OCI-LY7 (cell line): Measurements from ENCODE around the gene KCNJ14. TPM values are rescaled to one million over a fixed set of nuclear protein-coding genes. Genes with fewer than 3 reads are reported as not detected.
"Not testable (repeated sequence)": the region's sequence is repeated elsewhere in the genome, so short reads cannot be mapped to it uniquely, and the experiment has no call there.

ENCODE experiments used
- BruUV-seq: library from RNA; stranded (reverse); fragments of 400-500 nt; replicated peaks from 2 replicates; lab custom pipeline; 2021; lab: Mats Ljungman, UMichigan
- CTCF ChIA-PET: fragments of 300-600 bp; sonication (Branson Sonifier 250); formaldehyde crosslinking; loops from one replicate; lab custom pipeline; 2022; ENCODE audit warnings: antibody characterized with exemption; ENCODE audit not compliant: unreplicated experiment; lab: Charles Lee
- POLR2A ChIA-PET: fragments of 300-600 bp; sonication (Branson Sonifier 250); formaldehyde crosslinking; loops from one replicate; lab custom pipeline; 2022; ENCODE audit warnings: antibody characterized with exemption; lab: Charles Lee
- DNase-seq: peaks from one replicate; pipeline ENCODE4 v3.0.0-alpha.2; 2015; ENCODE audit warnings: low spot score
- H2AFZ ChIP-seq: fragments of 200-600 bp; sonication (generic), shearing (Covaris generic); 2 replicates; pipeline ENCODE4 v1.6.1; 2014; ENCODE audit warnings: mild to moderate bottlenecking, antibody characterized with exemption, low read length, moderate library complexity
- H3K27ac ChIP-seq: fragments of 200-600 bp; sonication (generic); 2 replicates; pipeline ENCODE4 v1.5.1; 2014; ENCODE audit warnings: mixed run types, low read depth, mild to moderate bottlenecking, moderate library complexity, low read length, inconsistent platforms; ENCODE audit not compliant: poor library complexity, severe bottlenecking
- H3K36me3 ChIP-seq: fragments of 200-600 bp; sonication (generic); 2 replicates; pipeline ENCODE4 v1.6.1; 2014; ENCODE audit warnings: mild to moderate bottlenecking, antibody characterized with exemption, low read length, moderate library complexity, mixed read lengths; ENCODE audit not compliant: insufficient read depth
- H3K4me1 ChIP-seq: fragments of 200-600 bp; sonication (generic); 2 replicates; pipeline ENCODE4 v1.5.1; 2014; ENCODE audit warnings: mild to moderate bottlenecking, low read length; ENCODE audit not compliant: insufficient read depth, poor library complexity, severe bottlenecking
- H3K4me2 ChIP-seq: fragments of 200-600 bp; sonication (generic); 2 replicates; pipeline ENCODE4 v1.6.1; 2014; ENCODE audit warnings: mild to moderate bottlenecking, low read length
- H3K4me3 ChIP-seq: fragments of 200-600 bp; sonication (generic); 2 replicates; pipeline ENCODE4 v1.5.1; 2014; ENCODE audit warnings: mild to moderate bottlenecking, low read depth, low read length; ENCODE audit not compliant: poor library complexity, severe bottlenecking
- H3K79me2 ChIP-seq: fragments of 200-600 bp; sonication (generic); 2 replicates; pipeline ENCODE4 v1.6.1; 2016; ENCODE audit warnings: low read depth, mild to moderate bottlenecking, low read length, moderate library complexity, mixed read lengths; ENCODE audit not compliant: insufficient read depth
- H3K9me2 ChIP-seq: fragments of 200-600 bp; sonication (generic); 2 replicates; pipeline ENCODE4 v1.6.1; 2016; ENCODE audit warnings: mild to moderate bottlenecking, low read length, mixed read lengths; ENCODE audit not compliant: insufficient read depth
- H3K9me3 ChIP-seq: fragments of 200-600 bp; sonication (generic); 2 replicates; pipeline ENCODE4 v1.6.1; 2014; ENCODE audit warnings: mild to moderate bottlenecking, mixed run types, low read length, mixed read lengths
- H4K20me1 ChIP-seq: fragments of 200-600 bp; sonication (generic); 2 replicates; pipeline ENCODE4 v1.6.1; 2014; ENCODE audit warnings: mild to moderate bottlenecking, antibody characterized with exemption, low read length, moderate library complexity, mixed read lengths; ENCODE audit not compliant: insufficient read depth
- EZH2phosphoT487 ChIP-seq: fragments of 200-600 bp; sonication (generic); IDR thresholded peaks from 2 replicates; pipeline ENCODE4 v1.6.1; 2018; ENCODE audit warnings: low read depth, borderline replicate concordance, mild to moderate bottlenecking, mixed run types, antibody characterized with exemption, low read length, moderate library complexity, mixed read lengths
- intact Hi-C: fragments of 100-400 bp; cut with micrococcal nuclease; formaldehyde crosslinking; loops from one replicate; pipeline ENCODE4 v1.10.0; 2022; ENCODE audit not compliant: unreplicated experiment
- total RNA-seq, 2 experiments: library from RNA; depleted of rRNA in 1 of 2; stranded (reverse); fragments of >200 nt in 1 of 2; shearing (Covaris generic) in 1 of 2; gene quantifications; 2 replicates each; pipeline ENCODE4 v1.2.3, GENCODE V29; 2014 to 2022
- TF ChIP-seq, protein P1 (sequence below): fragments of 200-600 bp; sonication (generic); conservative IDR thresholded peaks from 2 replicates; pipeline ENCODE4 v1.5.1; 2014; ENCODE audit warnings: mild to moderate bottlenecking, antibody characterized with exemption, low read length, moderate library complexity, mixed read lengths

KCNJ14 gene
- total RNA-seq, 2 experiments from 2014 or later, result 0.85 to 2.6 TPM

DNA sequence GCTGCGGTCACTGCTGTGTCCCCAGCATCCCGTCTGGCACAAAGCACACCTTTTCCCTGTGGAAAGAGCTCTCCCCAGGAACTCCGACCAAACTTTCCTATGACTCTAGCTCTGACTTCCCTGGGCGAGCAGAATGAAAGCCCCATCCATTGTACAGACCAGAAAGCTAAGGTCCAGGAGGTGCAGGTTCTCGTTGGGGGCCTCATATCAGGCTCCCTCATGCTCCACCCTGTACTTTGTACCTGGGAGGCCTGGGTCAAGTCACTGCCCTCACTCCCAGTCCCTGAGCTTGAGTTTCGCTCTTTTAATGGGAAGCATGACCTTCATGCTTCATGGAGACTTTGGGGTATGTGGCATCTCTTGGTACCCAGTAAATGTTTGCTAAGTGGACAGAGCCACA, 32.2 kb downstream of the KCNJ14 start:
- H3K9me3 ChIP-seq, result no peaks in the 10 kb centered on the region
- ChIA-PET CTCF (no interaction called here), POLR2A (interaction anchor here (0.6 to 0.7 kb wide), 2 partner anchors 93 to 178 kb away, joined by 3 read pairs; no protein-coding TSS in a partner anchor)
- H3K27ac ChIP-seq, result no peak overlapping the region
- H3K9me2 ChIP-seq, result no peaks in the 10 kb centered on the region
- no peak for TF ChIP-seq EZH2phosphoT487
- TF ChIP-seq, protein P1, sequence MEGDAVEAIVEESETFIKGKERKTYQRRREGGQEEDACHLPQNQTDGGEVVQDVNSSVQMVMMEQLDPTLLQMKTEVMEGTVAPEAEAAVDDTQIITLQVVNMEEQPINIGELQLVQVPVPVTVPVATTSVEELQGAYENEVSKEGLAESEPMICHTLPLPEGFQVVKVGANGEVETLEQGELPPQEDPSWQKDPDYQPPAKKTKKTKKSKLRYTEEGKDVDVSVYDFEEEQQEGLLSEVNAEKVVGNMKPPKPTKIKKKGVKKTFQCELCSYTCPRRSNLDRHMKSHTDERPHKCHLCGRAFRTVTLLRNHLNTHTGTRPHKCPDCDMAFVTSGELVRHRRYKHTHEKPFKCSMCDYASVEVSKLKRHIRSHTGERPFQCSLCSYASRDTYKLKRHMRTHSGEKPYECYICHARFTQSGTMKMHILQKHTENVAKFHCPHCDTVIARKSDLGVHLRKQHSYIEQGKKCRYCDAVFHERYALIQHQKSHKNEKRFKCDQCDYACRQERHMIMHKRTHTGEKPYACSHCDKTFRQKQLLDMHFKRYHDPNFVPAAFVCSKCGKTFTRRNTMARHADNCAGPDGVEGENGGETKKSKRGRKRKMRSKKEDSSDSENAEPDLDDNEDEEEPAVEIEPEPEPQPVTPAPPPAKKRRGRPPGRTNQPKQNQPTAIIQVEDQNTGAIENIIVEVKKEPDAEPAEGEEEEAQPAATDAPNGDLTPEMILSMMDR, result no peak
- H3K36me3 ChIP-seq, result peaks cover 4% of the 10 kb centered on the region; the same call in 1 of the 2 replicates
- no peak overlapping the region for H3K4me2 ChIP-seq
- no TSS peak for BruUV-seq
- H2AFZ ChIP-seq, result no peak overlapping the region
- H3K79me2 ChIP-seq, result no peaks in the 10 kb centered on the region
- no peaks in the 10 kb centered on the region for H4K20me1 ChIP-seq
- DNase-seq, result no peak
- H3K4me1 ChIP-seq, result peaks cover 30% of the 10 kb centered on the region
- H3K4me3 ChIP-seq, result no peak overlapping the region
- intact Hi-C loops, result no loop called here

DNA sequence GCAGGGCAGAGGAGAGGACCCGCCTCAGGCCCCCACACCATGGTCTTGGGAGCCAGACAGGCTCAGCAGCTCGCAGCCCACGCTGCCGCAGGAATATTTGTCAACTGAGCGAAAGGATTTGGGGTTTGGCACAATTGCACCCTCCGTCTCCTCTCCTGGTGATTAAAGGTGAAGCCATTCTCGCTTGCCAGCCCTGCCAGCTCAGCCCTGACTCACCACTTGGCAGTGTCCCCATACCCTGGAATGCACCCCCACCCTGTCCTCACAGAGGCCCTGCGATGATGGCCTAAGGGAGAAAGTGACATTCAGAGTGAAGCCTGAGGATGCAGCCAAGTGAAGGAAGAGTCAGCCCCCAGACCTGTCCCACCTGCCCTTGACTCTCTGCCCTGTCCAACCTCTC, 32.6 kb downstream of the KCNJ14 start:
- Histone ChIP-seq H3K4me1 (peaks cover 31% of the 10 kb centered on the region), H3K9me2 (no peaks in the 10 kb centered on the region), H2AFZ (no peak overlapping the region), H3K27ac (no peak overlapping the region), H3K36me3 (peaks cover 4% of the 10 kb centered on the region; the same call in 1 of the 2 replicates), H3K4me2 (no peak overlapping the region), H3K9me3 (no peaks in the 10 kb centered on the region), H4K20me1 (no peaks in the 10 kb centered on the region), H3K4me3 (no peak overlapping the region), H3K79me2 (no peaks in the 10 kb centered on the region)
- intact Hi-C loops, result no loop called here
- POLR2A ChIA-PET, result interaction anchor here (0.6 kb wide), 2 partner anchors 36 to 93 kb away, joined by 3 read pairs; no protein-coding TSS in a partner anchor
- CTCF ChIA-PET, result no interaction called here
- TF ChIP-seq, protein P1, result no peak
- no peak for TF ChIP-seq EZH2phosphoT487
- no TSS peak for BruUV-seq
- no peak for DNase-seq

DNA sequence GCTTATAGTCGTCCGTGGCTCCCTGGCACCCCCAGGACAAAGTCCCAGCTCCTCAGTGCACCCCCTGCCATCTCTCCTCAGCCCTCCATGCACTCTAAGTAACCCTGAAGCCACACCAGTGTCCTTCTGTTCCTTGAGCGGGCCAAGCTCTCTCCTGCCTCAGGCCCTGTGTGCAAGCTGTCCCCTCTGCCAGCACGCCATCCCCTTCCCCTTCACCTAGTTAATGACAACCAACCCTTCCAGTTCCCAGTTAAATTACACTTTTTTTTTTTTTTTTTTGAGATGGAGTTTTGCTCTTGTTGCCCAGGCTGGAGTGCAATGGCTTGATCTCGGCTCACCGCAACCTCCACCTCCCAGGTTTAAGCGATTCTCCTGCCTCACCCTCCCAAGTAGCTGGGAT, 33.1 kb downstream of the KCNJ14 start:
- DNase-seq, H3K9me2 ChIP-seq, CTCF ChIA-PET, H3K4me3 ChIP-seq, H2AFZ ChIP-seq, H3K27ac ChIP-seq, intact Hi-C loops, H4K20me1 ChIP-seq, H3K4me2 ChIP-seq, H3K9me3 ChIP-seq, BruUV-seq, H3K36me3 ChIP-seq, H3K79me2 ChIP-seq: not testable (repeated sequence)
- H3K4me1 ChIP-seq, result peaks cover 31% of the 10 kb centered on the region
- POLR2A ChIA-PET, result interaction anchor here (0.6 kb wide), 1 partner anchor 37 kb away, joined by 3 read pairs; no protein-coding TSS in a partner anchor
